Mesenchymal stem cell (in vitro differentiated cells and primary cell): ENCODE data around the gene URB1. TPM values are rescaled to one million over a fixed set of nuclear protein-coding genes. Genes with fewer than 3 reads are reported as not detected.

ENCODE experiments used
- DNase-seq: peaks from one replicate; pipeline ENCODE4 v3.0.0-alpha.2; 2013
- H2AFZ ChIP-seq: one replicate; pipeline ENCODE4 v1.6.1; 2013; ENCODE audit warnings: low read depth, mild to moderate bottlenecking, control low read depth, inconsistent platforms, low read length, moderate library complexity
- H2AK5ac ChIP-seq: 2 replicates; pipeline ENCODE4 v1.6.1; 2013; ENCODE audit warnings: low read length, moderate library complexity, mild to moderate bottlenecking, inconsistent platforms; ENCODE audit not compliant: severe bottlenecking
- H2BK120ac ChIP-seq: one replicate; pipeline ENCODE4 v1.6.1; 2013; ENCODE audit warnings: low read depth, mild to moderate bottlenecking, inconsistent platforms, low read length, moderate library complexity
- H2BK12ac ChIP-seq, 2 experiments: one replicate each; pipeline ENCODE4 v1.6.1; 2013; ENCODE audit warnings: inconsistent platforms in 2 of 2, low read length in 2 of 2, mild to moderate bottlenecking in 2 of 2, moderate library complexity in 2 of 2, control low read depth in 1 of 2
- H2BK15ac ChIP-seq: one replicate; pipeline ENCODE4 v1.6.1; 2013; ENCODE audit warnings: mild to moderate bottlenecking, low read depth, inconsistent platforms; ENCODE audit not compliant: poor library complexity, severe bottlenecking
- H2BK5ac ChIP-seq: 2 replicates; pipeline ENCODE4 v1.6.1; 2013; ENCODE audit warnings: low read depth, mild to moderate bottlenecking, low read length, control low read depth, inconsistent platforms; ENCODE audit not compliant: poor library complexity, severe bottlenecking
- H3K14ac ChIP-seq, 2 experiments: one replicate each; pipeline ENCODE4 v1.6.1; 2013; ENCODE audit warnings: inconsistent platforms in 2 of 2, low read length in 2 of 2, control low read depth in 1 of 2, mild to moderate bottlenecking in 1 of 2, moderate library complexity in 1 of 2
- H3K18ac ChIP-seq, 2 experiments: one replicate each; pipeline ENCODE4 v1.6.1; 2013; ENCODE audit warnings: inconsistent platforms in 2 of 2, low read length in 2 of 2, control low read depth in 1 of 2, low read depth in 1 of 2, mild to moderate bottlenecking in 1 of 2
- H3K23ac ChIP-seq, 2 experiments: one replicate each; pipeline ENCODE4 v1.6.1; 2013; ENCODE audit warnings: inconsistent platforms in 2 of 2, low read length in 2 of 2, mild to moderate bottlenecking in 2 of 2, moderate library complexity in 2 of 2, control low read depth in 1 of 2
- H3K27ac ChIP-seq: 2 replicates; pipeline ENCODE4 v1.5.1; 2013; ENCODE audit warnings: mild to moderate bottlenecking, moderate library complexity, low read length, control low read depth, inconsistent platforms; ENCODE audit not compliant: poor library complexity, severe bottlenecking
- H3K27me3 ChIP-seq, 2 experiments: 2 replicates each; pipeline versions ENCODE4 v1.6.1 to v1.7.0; 2013; ENCODE audit warnings: low read length in 2 of 2, mild to moderate bottlenecking in 2 of 2, moderate library complexity in 2 of 2, control low read depth in 1 of 2, inconsistent platforms in 1 of 2; ENCODE audit not compliant: control insufficient read depth in 1 of 2, insufficient read depth in 1 of 2
- H3K36me3 ChIP-seq, 2 experiments: 2 replicates each; pipeline versions ENCODE4 v1.6.1 to v1.7.0; 2013; ENCODE audit warnings: low read length in 2 of 2, control low read depth in 1 of 2, inconsistent platforms in 1 of 2, low read depth in 1 of 2, mild to moderate bottlenecking in 1 of 2; ENCODE audit not compliant: insufficient read depth in 2 of 2, control insufficient read depth in 1 of 2
- H3K4ac ChIP-seq, 2 experiments: one replicate each; pipeline ENCODE4 v1.6.1; 2013; ENCODE audit warnings: inconsistent platforms in 2 of 2, low read length in 2 of 2, mild to moderate bottlenecking in 2 of 2, moderate library complexity in 2 of 2, control low read depth in 1 of 2, low read depth in 1 of 2
- H3K4me1 ChIP-seq: 2 replicates; pipeline ENCODE4 v1.6.1; 2013; ENCODE audit warnings: low read depth, low read length, control low read depth; ENCODE audit not compliant: control insufficient read depth, insufficient read depth
- H3K4me2 ChIP-seq: 2 replicates; pipeline ENCODE4 v1.6.1; 2013; ENCODE audit warnings: low read length, mild to moderate bottlenecking, inconsistent platforms; ENCODE audit not compliant: poor library complexity, severe bottlenecking
- H3K4me3 ChIP-seq, 2 experiments: 2 replicates each; pipeline versions ENCODE4 v1.5.1 to v1.7.0; 2013; ENCODE audit warnings: low read length in 2 of 2, mild to moderate bottlenecking in 2 of 2, control low read depth in 1 of 2, low read depth in 1 of 2; ENCODE audit not compliant: insufficient read depth in 1 of 2
- H3K79me1 ChIP-seq: replicated peaks from 2 replicates; pipeline ENCODE4 v1.6.1; 2013; ENCODE audit warnings: mild to moderate bottlenecking, control low read depth, low read length, inconsistent platforms; ENCODE audit not compliant: poor library complexity, severe bottlenecking
- H3K9ac ChIP-seq: 2 replicates; pipeline ENCODE4 v1.7.0; 2013; ENCODE audit warnings: mild to moderate bottlenecking, low read length, moderate library complexity
- H3K9me3 ChIP-seq: 2 replicates; pipeline ENCODE4 v1.7.0; 2013; ENCODE audit warnings: mild to moderate bottlenecking, low read length; ENCODE audit not compliant: control insufficient read depth
- H4K8ac ChIP-seq: one replicate; pipeline ENCODE4 v1.6.1; 2013; ENCODE audit warnings: inconsistent platforms, mild to moderate bottlenecking, low read length, moderate library complexity
- H4K91ac ChIP-seq: one replicate; pipeline ENCODE4 v1.6.1; 2013; ENCODE audit warnings: mild to moderate bottlenecking, low read length, inconsistent platforms
- WGBS: methylation state at CpG from one replicate; pipeline ENCODE4 v1.1.7; 2013; ENCODE audit warnings: mixed read lengths; 5-methylcytosine and 5-hydroxymethylcytosine counted together
- small RNA-seq: library from polyadenylated mRNA; stranded (forward); fragments of <200 nt; extraction: miRNeasy Mini kit (QIAGEN cat#:217004); gene quantifications from one replicate; pipeline ENCODE3, GENCODE V24; 2013; ENCODE audit warnings: low read depth

The URB1 gene

GRCh38 chr21:32261929-32262328 is 130.9 kb downstream of the URB1 start:
- Histone ChIP-seq H2BK12ac (no peak overlapping the region), H3K4me1 (peaks cover 1% of the 10 kb centered on the region), H3K36me3 (peaks cover 2 to 4% of the 10 kb centered on the region in 2 experiments), H3K14ac (no peak overlapping the region), H3K23ac (no peak overlapping the region), H3K27ac (no peak overlapping the region), H3K4me2 (no peak overlapping the region), H3K18ac (no peak overlapping the region), H2BK5ac (no peak overlapping the region), H3K9me3 (no peaks in the 10 kb centered on the region), H2AFZ (no peak overlapping the region), H4K8ac (no peak overlapping the region), H3K9ac (no peak overlapping the region), H2BK120ac (no peak overlapping the region), H2BK15ac (no peak overlapping the region), H4K91ac (no peak overlapping the region), H3K79me1 (no peaks in the 10 kb centered on the region), H3K4ac (no peak overlapping the region), H3K4me3 (no peak overlapping the region), H3K27me3 (no peaks in the 10 kb centered on the region), H2AK5ac (no peak overlapping the region)
- WGBS = 90% methylated on average over 4 of the region's 5 CpGs
- no peak for DNase-seq

Small RNA genes within 50 kb of the gene (small RNA-seq; reads per million reads assigned to genes)
- gene SNORA80A = not detected
